OCI-LY1 (cell line): Measurements from ENCODE around the gene NKAIN2.

Experiments used
- H2AFZ ChIP-seq: fragments of 200-600 bp; sonication (generic), shearing (Covaris generic); 2 replicates; pipeline ENCODE4 v1.6.0; 2014; ENCODE audit warnings: antibody characterized with exemption, mild to moderate bottlenecking, low read length
- H3F3A ChIP-seq: fragments of 200-600 bp; sonication (generic), shearing (Covaris generic); 2 replicates; pipeline ENCODE4 v1.6.0; 2014; ENCODE audit warnings: mild to moderate bottlenecking, antibody characterized with exemption, low read length, moderate library complexity; ENCODE audit not compliant: insufficient read depth
- H3K27ac ChIP-seq: fragments of 200-600 bp; sonication (generic); 2 replicates; pipeline ENCODE4 v1.5.1; 2014; ENCODE audit warnings: low read length, mixed run types, mild to moderate bottlenecking, low read depth; ENCODE audit not compliant: poor library complexity, severe bottlenecking
- H3K27me3 ChIP-seq: fragments of 200-600 bp; sonication (generic); 2 replicates; pipeline ENCODE4 v1.6.0; 2014; ENCODE audit warnings: antibody characterized with exemption, mild to moderate bottlenecking, low read length, moderate library complexity; ENCODE audit not compliant: insufficient read depth
- H3K36me3 ChIP-seq: fragments of 200-600 bp; sonication (generic); 2 replicates; pipeline ENCODE4 v1.6.1; 2014; ENCODE audit warnings: mild to moderate bottlenecking, antibody characterized with exemption, low read length, moderate library complexity, mixed read lengths; ENCODE audit not compliant: insufficient read depth
- H3K4me1 ChIP-seq: fragments of 200-600 bp; sonication (generic); 2 replicates; pipeline ENCODE4 v1.5.1; 2014; ENCODE audit warnings: mild to moderate bottlenecking, low read length, moderate library complexity; ENCODE audit not compliant: insufficient read depth, severe bottlenecking
- H3K4me2 ChIP-seq: fragments of 200-600 bp; sonication (generic), shearing (Covaris generic); 2 replicates; pipeline ENCODE4 v1.6.1; 2014; ENCODE audit warnings: low read length
- H3K4me3 ChIP-seq: fragments of 200-600 bp; sonication (generic); 2 replicates; pipeline ENCODE4 v1.5.1; 2014; ENCODE audit warnings: low read length, low read depth, mild to moderate bottlenecking, mixed read lengths; ENCODE audit not compliant: poor library complexity, severe bottlenecking
- H3K79me2 ChIP-seq: fragments of 200-600 bp; shearing (Covaris generic); 2 replicates; pipeline ENCODE4 v1.6.1; 2016; ENCODE audit warnings: mixed run types, low read length, mixed read lengths; ENCODE audit not compliant: insufficient read depth
- H3K9ac ChIP-seq: fragments of 200-600 bp; sonication (generic), shearing (Covaris generic); 2 replicates; pipeline ENCODE4 v1.6.1; 2014; ENCODE audit warnings: mild to moderate bottlenecking, low read length, mixed read lengths
- H3K9me2 ChIP-seq: fragments of 200-600 bp; sonication (generic), shearing (Covaris generic); 2 replicates; pipeline ENCODE4 v1.6.1; 2014; ENCODE audit warnings: low read depth, mild to moderate bottlenecking, low read length, mixed read lengths
- H3K9me3 ChIP-seq: fragments of 200-600 bp; shearing (Covaris generic); 2 replicates; pipeline ENCODE4 v1.6.1; 2014; ENCODE audit warnings: low read length, mixed read lengths
- H4K20me1 ChIP-seq: fragments of 200-600 bp; sonication (generic), shearing (Covaris generic); 2 replicates; pipeline ENCODE4 v1.6.0; 2016; ENCODE audit warnings: mild to moderate bottlenecking, low read length; ENCODE audit not compliant: insufficient read depth
- EZH2 ChIP-seq: fragments of 200-600 bp; sonication (generic), shearing (Covaris generic); IDR thresholded peaks from 2 replicates; pipeline ENCODE4 v1.8.0; 2017; ENCODE audit warnings: borderline replicate concordance, mixed run types, mild to moderate bottlenecking, antibody characterized with exemption, low read length, moderate library complexity, mixed read lengths
- TF ChIP-seq, protein P1 (sequence below): fragments of 200-600 bp; sonication (generic), shearing (Covaris generic); IDR thresholded peaks from 2 replicates; pipeline ENCODE4 v1.5.1; 2017; ENCODE audit warnings: mild to moderate bottlenecking, antibody characterized with exemption, low read length, moderate library complexity, mixed read lengths

NKAIN2 gene

DNA sequence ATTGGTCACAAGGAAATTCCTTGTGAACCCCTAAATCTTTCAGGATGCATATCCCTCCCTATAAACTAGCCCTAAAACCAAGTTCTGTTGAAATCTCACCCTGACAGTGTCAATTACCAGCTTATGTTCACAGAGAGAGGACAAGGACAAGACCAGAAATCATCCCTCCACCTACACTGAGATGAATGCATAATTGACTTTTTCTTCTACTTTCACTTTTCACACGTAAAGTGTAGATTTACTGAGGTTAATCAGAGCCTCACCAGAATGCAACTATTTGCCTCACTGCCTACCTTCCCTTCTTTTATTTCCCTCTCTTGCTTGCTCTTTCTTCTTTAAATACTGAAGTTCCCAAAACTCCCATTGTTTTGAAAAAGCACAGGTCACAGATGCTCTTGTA lies 15.3 kb upstream of the NKAIN2 start:
- Histone ChIP-seq H3K4me1 (no peaks in the 10 kb centered on the region), H3K9me2 (no peaks in the 10 kb centered on the region), H4K20me1 (no peaks in the 10 kb centered on the region), H3K79me2 (no peaks in the 10 kb centered on the region), H3F3A (no peaks in the 10 kb centered on the region), H3K4me2 (no peak overlapping the region), H3K4me3 (no peak overlapping the region), H3K27me3 (no peaks in the 10 kb centered on the region), H3K36me3 (no peaks in the 10 kb centered on the region), H3K27ac (no peak overlapping the region), H2AFZ (no peak overlapping the region), H3K9me3 (no peaks in the 10 kb centered on the region), H3K9ac (no peak overlapping the region)
- TF ChIP-seq, protein P1, sequence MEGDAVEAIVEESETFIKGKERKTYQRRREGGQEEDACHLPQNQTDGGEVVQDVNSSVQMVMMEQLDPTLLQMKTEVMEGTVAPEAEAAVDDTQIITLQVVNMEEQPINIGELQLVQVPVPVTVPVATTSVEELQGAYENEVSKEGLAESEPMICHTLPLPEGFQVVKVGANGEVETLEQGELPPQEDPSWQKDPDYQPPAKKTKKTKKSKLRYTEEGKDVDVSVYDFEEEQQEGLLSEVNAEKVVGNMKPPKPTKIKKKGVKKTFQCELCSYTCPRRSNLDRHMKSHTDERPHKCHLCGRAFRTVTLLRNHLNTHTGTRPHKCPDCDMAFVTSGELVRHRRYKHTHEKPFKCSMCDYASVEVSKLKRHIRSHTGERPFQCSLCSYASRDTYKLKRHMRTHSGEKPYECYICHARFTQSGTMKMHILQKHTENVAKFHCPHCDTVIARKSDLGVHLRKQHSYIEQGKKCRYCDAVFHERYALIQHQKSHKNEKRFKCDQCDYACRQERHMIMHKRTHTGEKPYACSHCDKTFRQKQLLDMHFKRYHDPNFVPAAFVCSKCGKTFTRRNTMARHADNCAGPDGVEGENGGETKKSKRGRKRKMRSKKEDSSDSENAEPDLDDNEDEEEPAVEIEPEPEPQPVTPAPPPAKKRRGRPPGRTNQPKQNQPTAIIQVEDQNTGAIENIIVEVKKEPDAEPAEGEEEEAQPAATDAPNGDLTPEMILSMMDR: no peak
- no peak for TF ChIP-seq EZH2

DNA sequence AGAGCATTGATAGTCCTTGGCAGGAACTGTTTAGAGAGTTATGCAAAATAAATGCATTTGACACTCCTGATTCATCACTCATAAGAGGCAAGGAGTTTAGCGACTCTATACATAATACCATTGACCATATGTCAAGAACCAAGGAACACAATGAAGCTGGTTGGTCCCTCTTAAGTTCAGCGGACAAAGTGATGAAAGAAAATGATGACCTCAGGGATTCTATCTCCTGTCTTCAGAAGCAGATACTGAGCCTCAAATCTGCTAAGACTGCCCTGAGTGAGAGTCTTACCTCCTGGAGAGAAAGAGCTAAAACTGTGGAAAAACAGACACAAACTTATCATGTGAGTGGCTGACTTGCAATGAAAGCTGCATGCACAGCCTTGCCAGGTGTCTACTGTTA lies 9.5 kb upstream of the NKAIN2 start:
- no peaks in the 10 kb centered on the region for H3K36me3 ChIP-seq
- no peak overlapping the region for H2AFZ ChIP-seq
- no peaks in the 10 kb centered on the region for H3K9me3 ChIP-seq
- H3K9me2 ChIP-seq: no peaks in the 10 kb centered on the region
- H3K4me1 ChIP-seq: no peaks in the 10 kb centered on the region
- no peaks in the 10 kb centered on the region for H3K27me3 ChIP-seq
- H3K9ac ChIP-seq: no peak overlapping the region
- no peak overlapping the region for H3K4me3 ChIP-seq
- no peaks in the 10 kb centered on the region for H3K79me2 ChIP-seq
- no peaks in the 10 kb centered on the region for H4K20me1 ChIP-seq
- no peak overlapping the region for H3K4me2 ChIP-seq
- no peaks in the 10 kb centered on the region for H3F3A ChIP-seq
- H3K27ac ChIP-seq: no peak overlapping the region
- TF ChIP-seq, protein P1: no peak
- TF ChIP-seq EZH2: no peak

DNA sequence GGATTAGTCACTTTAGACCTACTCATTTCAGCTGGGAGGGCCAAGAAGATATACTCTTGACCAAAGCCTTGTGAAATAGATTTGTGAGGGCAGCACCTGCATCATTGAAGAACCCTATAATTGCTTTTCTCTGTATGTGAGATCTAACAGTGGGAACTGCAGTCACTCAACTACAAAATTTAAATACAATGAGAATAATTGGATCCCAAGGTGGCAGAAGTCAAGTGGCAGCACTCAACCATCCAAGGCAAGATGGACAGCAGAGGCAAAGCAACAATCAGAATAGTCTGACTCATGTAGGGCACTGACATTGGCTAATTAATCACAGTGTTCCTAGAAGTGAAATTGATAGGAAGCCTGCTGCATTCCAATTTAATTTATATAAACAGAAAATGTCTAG lies 8.9 kb upstream of the NKAIN2 start:
- no peak overlapping the region for H2AFZ ChIP-seq
- no peaks in the 10 kb centered on the region for H3K9me2 ChIP-seq
- no peaks in the 10 kb centered on the region for H3K79me2 ChIP-seq
- no peak overlapping the region for H3K4me3 ChIP-seq
- H3K27ac ChIP-seq: no peak overlapping the region
- H3K36me3 ChIP-seq: no peaks in the 10 kb centered on the region
- no peak overlapping the region for H3K9ac ChIP-seq
- no peak for TF ChIP-seq EZH2
- TF ChIP-seq, protein P1: no peak
- no peaks in the 10 kb centered on the region for H3K9me3 ChIP-seq
- H3F3A ChIP-seq: no peaks in the 10 kb centered on the region
- no peaks in the 10 kb centered on the region for H4K20me1 ChIP-seq
- H3K4me1 ChIP-seq: no peaks in the 10 kb centered on the region
- no peaks in the 10 kb centered on the region for H3K27me3 ChIP-seq
- no peak overlapping the region for H3K4me2 ChIP-seq
